Smooth muscle cell (in vitro differentiated cells): ENCODE data around the gene RNF113B. TPM values are rescaled to one million over a fixed set of nuclear protein-coding genes. Genes with fewer than 3 reads are reported as not detected.

Experiments used
- DNase-seq: peaks from one replicate; lab custom pipeline; 2025; ENCODE audit not compliant: unreplicated experiment; lab: John Stamatoyannopoulos, UW
- H2AFZ ChIP-seq: fragments of 200-600 bp; sonication (generic); 2 replicates; pipeline ENCODE4 v1.6.0; 2016; ENCODE audit warnings: antibody characterized with exemption, low read depth, mild to moderate bottlenecking
- H3F3A ChIP-seq: fragments of 200-600 bp; sonication (generic); 2 replicates; pipeline ENCODE4 v1.6.0; 2017; ENCODE audit warnings: antibody characterized with exemption, low read depth
- H3K27ac ChIP-seq: fragments of 200-600 bp; sonication (generic); 2 replicates; pipeline ENCODE4 v1.5.1; 2016; ENCODE audit warnings: low read depth, mild to moderate bottlenecking
- H3K27me3 ChIP-seq: fragments of 200-600 bp; sonication (generic); 2 replicates; pipeline ENCODE4 v1.6.1; 2016; ENCODE audit warnings: low read depth, mild to moderate bottlenecking
- H3K36me3 ChIP-seq: fragments of 200-600 bp; sonication (generic); 2 replicates; pipeline ENCODE4 v1.5.1; 2016; ENCODE audit warnings: low read depth
- H3K4me1 ChIP-seq: fragments of 200-600 bp; sonication (generic); 2 replicates; pipeline ENCODE4 v1.5.1; 2016; ENCODE audit warnings: low read depth
- H3K4me2 ChIP-seq: fragments of 200-600 bp; sonication (generic); 2 replicates; pipeline ENCODE4 v1.6.0; 2016; ENCODE audit warnings: mild to moderate bottlenecking
- H3K4me3 ChIP-seq: fragments of 200-600 bp; sonication (generic); 2 replicates; pipeline ENCODE4 v1.5.1; 2016; ENCODE audit warnings: mild to moderate bottlenecking
- H3K79me2 ChIP-seq: fragments of 200-600 bp; sonication (generic); 2 replicates; pipeline ENCODE4 v1.6.0; 2016; ENCODE audit warnings: low read depth, mild to moderate bottlenecking
- H3K9ac ChIP-seq: fragments of 200-600 bp; sonication (generic); 2 replicates; pipeline ENCODE4 v1.6.0; 2016; ENCODE audit warnings: low read depth
- H3K9me3 ChIP-seq: fragments of 200-600 bp; sonication (generic); replicated peaks from 2 replicates; pipeline ENCODE4 v1.5.1; 2016; ENCODE audit warnings: low read depth
- H4K20me1 ChIP-seq: fragments of 200-600 bp; sonication (generic); 2 replicates; pipeline ENCODE4 v1.6.0; 2016; ENCODE audit warnings: low read depth
- WGBS: methylation state at CpG from one replicate; pipeline ENCODE4 v1.1.7; 2016; ENCODE audit warnings: low lambda C conversion rate; 5-methylcytosine and 5-hydroxymethylcytosine counted together
- polyA plus RNA-seq: library from polyadenylated mRNA; unstranded; fragments of >200 nt; fragmentation: Nextera tagmentation; extraction: Ambion mirVana; gene quantifications from 2 replicates; pipeline ENCODE4 v1.2.1, GENCODE V29; 2016
- total RNA-seq: library from RNA; depleted of rRNA; stranded (reverse); fragments of >200 nt; gene quantifications from 2 replicates; pipeline ENCODE4 v1.2.3, GENCODE V29; 2014
- TF ChIP-seq, protein P1 (sequence below): fragments of 200-600 bp; sonication (generic); IDR thresholded peaks from 2 replicates; pipeline ENCODE4 v1.5.1; 2017; ENCODE audit warnings: borderline replicate concordance, mild to moderate bottlenecking, antibody characterized with exemption; ENCODE audit not compliant: insufficient read depth, poor library complexity, severe bottlenecking

The RNF113B gene
- total and polyA plus RNA-seq, 2 experiments from 2014 or later = 0.38 TPM; not detected in 1

DNA sequence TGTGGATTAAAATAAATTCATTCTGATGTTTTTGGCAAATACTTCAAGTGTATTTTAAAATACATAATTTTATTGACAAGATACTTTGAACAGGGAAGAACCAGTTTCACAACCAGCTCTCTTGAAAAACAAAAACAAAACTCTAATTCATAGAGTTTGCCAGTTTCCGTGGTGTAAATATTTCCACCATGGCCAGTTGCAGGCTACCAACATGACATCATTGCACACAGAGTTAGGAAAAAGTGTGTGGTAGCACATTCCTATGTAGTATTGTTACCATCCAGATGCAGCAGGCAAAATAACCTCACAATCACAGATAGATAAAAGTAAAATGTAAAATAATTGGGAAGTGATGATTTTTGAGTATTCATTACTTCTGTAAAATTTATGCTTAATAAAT lies 7.7 kb upstream of the RNF113B start:
- peaks cover 2% of the 10 kb centered on the region for H3K4me1 ChIP-seq
- H3K4me3 ChIP-seq = no peak overlapping the region
- H2AFZ ChIP-seq = no peak overlapping the region
- H3K36me3 ChIP-seq = no peaks in the 10 kb centered on the region
- TF ChIP-seq, protein P1, sequence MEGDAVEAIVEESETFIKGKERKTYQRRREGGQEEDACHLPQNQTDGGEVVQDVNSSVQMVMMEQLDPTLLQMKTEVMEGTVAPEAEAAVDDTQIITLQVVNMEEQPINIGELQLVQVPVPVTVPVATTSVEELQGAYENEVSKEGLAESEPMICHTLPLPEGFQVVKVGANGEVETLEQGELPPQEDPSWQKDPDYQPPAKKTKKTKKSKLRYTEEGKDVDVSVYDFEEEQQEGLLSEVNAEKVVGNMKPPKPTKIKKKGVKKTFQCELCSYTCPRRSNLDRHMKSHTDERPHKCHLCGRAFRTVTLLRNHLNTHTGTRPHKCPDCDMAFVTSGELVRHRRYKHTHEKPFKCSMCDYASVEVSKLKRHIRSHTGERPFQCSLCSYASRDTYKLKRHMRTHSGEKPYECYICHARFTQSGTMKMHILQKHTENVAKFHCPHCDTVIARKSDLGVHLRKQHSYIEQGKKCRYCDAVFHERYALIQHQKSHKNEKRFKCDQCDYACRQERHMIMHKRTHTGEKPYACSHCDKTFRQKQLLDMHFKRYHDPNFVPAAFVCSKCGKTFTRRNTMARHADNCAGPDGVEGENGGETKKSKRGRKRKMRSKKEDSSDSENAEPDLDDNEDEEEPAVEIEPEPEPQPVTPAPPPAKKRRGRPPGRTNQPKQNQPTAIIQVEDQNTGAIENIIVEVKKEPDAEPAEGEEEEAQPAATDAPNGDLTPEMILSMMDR = no peak
- DNase-seq = no peak
- H3K27me3 ChIP-seq = no peaks in the 10 kb centered on the region
- no peaks in the 10 kb centered on the region for H3F3A ChIP-seq
- peak overlapping the region; percentile 59 for H3K27ac ChIP-seq
- H3K79me2 ChIP-seq = peaks cover 99% of the 10 kb centered on the region
- peak overlapping the region; percentile 10 for H3K9ac ChIP-seq
- H3K9me3 ChIP-seq = no peaks in the 10 kb centered on the region
- H3K4me2 ChIP-seq = no peak overlapping the region
- 14% methylated on average over 1 of the region's 1 CpG for WGBS
- H4K20me1 ChIP-seq = peaks cover 52% of the 10 kb centered on the region

DNA sequence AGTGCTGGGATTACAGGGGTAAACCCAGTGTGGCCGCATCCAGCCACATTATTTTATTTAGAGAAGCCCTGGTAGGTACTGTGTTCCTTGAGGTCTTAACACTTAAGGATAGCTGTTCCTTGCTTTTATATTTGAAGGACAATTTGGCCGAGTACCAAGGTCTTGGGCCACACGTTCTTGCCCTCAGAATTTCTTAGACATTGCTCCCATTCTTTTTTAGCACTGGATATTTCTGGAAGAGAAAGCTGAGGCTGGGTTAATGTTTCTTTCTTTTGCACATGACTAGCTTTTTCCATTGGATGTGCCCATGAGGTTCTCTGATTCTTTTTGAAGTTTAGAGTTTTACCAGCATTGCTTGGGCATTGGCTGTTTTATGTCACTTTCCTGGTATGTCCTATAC lies 5.5 kb upstream of the RNF113B start:
- H3K4me2 ChIP-seq = no peak overlapping the region
- H3K36me3 ChIP-seq = no peaks in the 10 kb centered on the region
- TF ChIP-seq, protein P1 = no peak
- WGBS = 89% methylated on average over 3 of the region's 3 CpGs
- H3F3A ChIP-seq = no peaks in the 10 kb centered on the region
- no peaks in the 10 kb centered on the region for H3K9me3 ChIP-seq
- no peaks in the 10 kb centered on the region for H3K4me1 ChIP-seq
- peaks cover 33% of the 10 kb centered on the region for H4K20me1 ChIP-seq
- no peaks in the 10 kb centered on the region for H3K27me3 ChIP-seq
- peaks cover 99% of the 10 kb centered on the region for H3K79me2 ChIP-seq
- H2AFZ ChIP-seq = no peak overlapping the region
- H3K27ac ChIP-seq = no peak overlapping the region
- no peak for DNase-seq
- no peak overlapping the region for H3K4me3 ChIP-seq
- H3K9ac ChIP-seq = no peak overlapping the region

DNA sequence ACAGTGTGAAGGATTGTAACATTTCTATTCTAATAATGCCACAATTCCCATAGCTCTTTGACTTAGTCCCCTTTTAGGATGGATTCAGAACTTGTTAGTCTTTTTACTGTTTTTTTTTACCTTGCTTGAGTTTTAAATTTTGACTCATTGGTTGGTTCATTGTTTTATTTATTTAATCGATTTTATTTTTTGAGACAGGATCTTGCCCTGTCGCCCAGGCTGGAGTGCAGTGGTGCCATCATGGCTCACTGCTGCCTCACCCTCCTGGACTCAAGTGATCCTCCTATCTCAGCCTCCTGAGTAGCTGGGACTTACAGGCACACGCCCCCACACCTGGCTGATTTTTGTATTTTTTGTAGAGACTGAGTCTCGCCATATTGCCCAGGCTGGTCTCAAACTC lies 5.1 kb upstream of the RNF113B start:
- Histone ChIP-seq H3F3A (no peaks in the 10 kb centered on the region), H3K4me1 (no peaks in the 10 kb centered on the region), H3K27me3 (no peaks in the 10 kb centered on the region), H3K79me2 (peaks cover 99% of the 10 kb centered on the region), H3K9me3 (no peaks in the 10 kb centered on the region), H3K4me2 (no peak overlapping the region), H3K4me3 (no peak overlapping the region), H4K20me1 (peaks cover 29% of the 10 kb centered on the region), H2AFZ (no peak overlapping the region), H3K36me3 (no peaks in the 10 kb centered on the region), H3K9ac (no peak overlapping the region), H3K27ac (no peak overlapping the region)
- no peak for DNase-seq
- WGBS = 94% methylated on average over 4 of the region's 4 CpGs
- TF ChIP-seq, protein P1 = no peak

DNA sequence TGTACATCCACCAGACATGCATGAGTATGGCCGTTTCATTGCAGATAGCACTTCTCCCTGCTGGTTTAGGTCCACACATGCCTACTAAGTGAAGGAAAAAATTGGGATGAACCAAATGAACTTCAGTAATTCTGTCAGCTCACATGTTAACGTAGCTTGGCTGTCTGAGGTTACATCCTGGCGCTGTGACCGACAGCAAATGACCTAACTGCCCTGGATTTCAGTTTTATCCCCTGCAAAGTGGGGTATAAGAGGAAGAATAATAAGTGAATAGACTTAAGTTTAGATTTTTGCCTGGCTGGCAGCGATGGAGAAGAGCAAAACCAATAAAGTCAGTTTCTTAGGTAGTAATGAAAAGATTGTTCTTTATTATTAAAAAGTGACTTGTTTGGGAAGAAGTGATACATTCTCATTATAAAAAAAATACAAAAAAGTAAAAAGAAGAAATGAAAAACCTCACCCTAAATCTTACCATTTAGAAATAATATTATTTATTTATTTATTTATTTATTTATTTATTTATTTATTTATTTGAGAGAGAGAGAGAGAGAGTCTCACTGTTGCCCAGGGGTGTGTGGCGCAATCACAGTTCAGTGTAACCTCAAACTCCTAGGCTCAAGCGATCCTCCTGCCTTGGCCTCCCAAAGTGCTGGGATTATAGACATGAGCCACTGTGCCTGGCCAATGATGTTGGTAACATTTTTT lies 4.2 kb upstream of the RNF113B start:
- Histone ChIP-seq H3F3A (no peaks in the 10 kb centered on the region), H3K36me3 (no peaks in the 10 kb centered on the region), H3K4me3 (no peak overlapping the region), H3K79me2 (peaks cover 99% of the 10 kb centered on the region), H3K4me2 (no peak overlapping the region), H4K20me1 (peaks cover 23% of the 10 kb centered on the region), H2AFZ (no peak overlapping the region), H3K4me1 (no peaks in the 10 kb centered on the region), H3K27ac (peak overlapping the region; percentile 20), H3K9ac (no peak overlapping the region), H3K9me3 (no peaks in the 10 kb centered on the region), H3K27me3 (no peaks in the 10 kb centered on the region)
- no peak for DNase-seq
- WGBS = 82% methylated on average over 7 of the region's 7 CpGs
- TF ChIP-seq, protein P1 = no peak
